Fibroblast of lung (primary cell): Measurements from ENCODE around the gene FBXW12.

ENCODE experiments used
- CTCF ChIP-seq, 2 donors: IDR thresholded peaks in 1 of 2; conservative IDR thresholded peaks in 1 of 2; 1 replicate in 1 of 2; 2 replicates in 1 of 2; pipeline ENCODE4 v1.5.1; 2011 to 2012; ENCODE audit warnings: low read length in 2 of 2, control low read depth in 1 of 2, inconsistent platforms in 1 of 2, low read depth in 1 of 2, mild to moderate bottlenecking in 1 of 2
- EZH2 ChIP-seq: IDR thresholded peaks from 2 replicates; pipeline ENCODE4 v1.5.1; 2012; ENCODE audit warnings: low read length, control low read depth, mild to moderate bottlenecking; ENCODE audit errors: missing control alignments

GRCh38 chr3:48437812-48438211 lies 65.8 kb downstream of the FBXW12 start:
- TF ChIP-seq CTCF (conservative IDR thresholded peaks at IDR 0.05 in 1 of 2, IDR thresholded peaks at IDR 0.05 in 1 of 2; ENCODE audit: low read depth in 1 of 2, low read length in 2 of 2) (no peak), EZH2 (no peak)
